ENCODE data around the gene GRB14. TPM values are rescaled to one million over a fixed set of nuclear protein-coding genes. Genes with fewer than 3 reads are reported as not detected.
"Not testable (repeated sequence)": the region's sequence is repeated elsewhere in the genome, so short reads cannot be mapped to it uniquely, and the experiment has no call there.

The GRB14 gene
- total RNA-seq, 1 donor from 2014 or later = 39.3 TPM

DNA sequence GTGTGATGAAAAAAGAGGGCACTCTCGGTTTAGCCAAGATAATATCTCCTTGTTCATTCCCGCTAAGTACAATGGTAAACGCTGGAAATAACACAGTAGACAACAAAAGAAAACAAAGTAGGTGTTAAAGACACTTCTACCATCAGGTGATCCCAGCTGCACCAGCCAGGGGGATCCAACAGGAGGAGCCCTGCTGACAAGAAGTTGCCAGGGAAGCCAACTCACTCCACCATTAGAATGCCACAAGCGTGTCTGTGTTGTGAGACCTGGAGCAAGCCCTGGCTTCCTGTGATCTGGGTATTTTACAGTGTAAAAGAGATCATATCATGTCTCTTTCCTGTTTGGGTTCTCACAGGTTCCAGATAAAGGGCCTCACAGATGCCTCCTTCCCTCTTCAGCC is 117.0 kb downstream of the GRB14 start:
- DNase-seq (ENCODE audit: low spot score) = no peak
- ATAC-seq = peak; percentile 71

DNA sequence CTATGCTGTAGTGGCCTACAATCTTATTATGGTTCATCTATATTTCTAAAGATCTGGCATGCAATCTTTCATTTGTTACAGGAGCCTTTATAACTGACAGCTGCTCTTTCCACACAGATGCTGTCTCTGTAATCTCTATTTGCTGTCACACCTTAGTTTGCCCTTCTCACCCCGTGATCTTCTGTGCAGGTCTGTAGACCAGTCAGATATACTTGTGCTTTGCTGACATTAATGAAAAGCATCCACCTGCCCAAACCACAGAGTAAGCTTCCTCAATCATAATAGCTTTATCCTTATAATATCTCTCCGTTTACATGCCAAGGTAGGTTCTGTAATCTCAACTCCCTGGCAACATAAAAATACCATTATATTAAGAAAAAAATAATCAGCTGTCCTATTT is 122.4 kb downstream of the GRB14 start:
- ATAC-seq = peak; percentile 43
- no peak for DNase-seq (ENCODE audit: low spot score)

DNA sequence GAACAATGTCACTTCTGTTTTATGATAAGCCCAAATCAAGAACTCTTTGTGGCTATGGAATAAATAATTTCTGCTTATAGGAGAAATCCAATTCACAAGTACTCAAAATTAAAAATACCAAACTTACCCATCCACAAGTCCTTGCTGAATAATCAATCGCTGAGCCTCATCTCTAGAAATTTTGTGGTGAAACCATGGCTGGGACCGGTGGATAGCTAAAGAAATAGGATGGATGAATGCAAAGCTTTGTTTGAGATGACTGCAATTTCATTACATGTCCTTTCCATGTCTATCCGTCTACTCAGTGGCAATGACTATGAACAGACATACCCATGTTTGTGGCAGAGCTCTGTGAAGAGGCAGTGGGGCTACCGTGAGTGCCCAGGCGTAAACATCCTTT is 124.4 kb downstream of the GRB14 start:
- no peak for DNase-seq (ENCODE audit: low spot score)
- ATAC-seq = no peak

DNA sequence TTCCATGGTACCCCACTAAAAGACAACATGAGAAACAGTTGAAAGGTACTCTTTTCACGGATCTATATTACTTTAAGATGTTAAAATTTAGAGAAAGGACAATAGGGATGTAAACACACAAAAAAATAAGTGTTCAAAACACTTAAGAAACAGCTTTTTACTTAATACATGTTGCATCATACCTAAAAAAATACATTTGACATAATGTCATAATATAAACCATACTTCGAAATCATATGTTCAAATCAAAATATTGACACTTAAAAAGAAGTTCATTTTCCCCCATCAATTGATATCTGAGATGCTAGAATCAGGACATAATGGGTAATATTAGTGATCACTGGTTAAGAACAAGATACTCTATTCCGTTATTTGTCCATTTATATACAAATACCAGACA is 124.9 kb downstream of the GRB14 start:
- ATAC-seq (no peak), DNase-seq (ENCODE audit: low spot score) (no peak)

DNA sequence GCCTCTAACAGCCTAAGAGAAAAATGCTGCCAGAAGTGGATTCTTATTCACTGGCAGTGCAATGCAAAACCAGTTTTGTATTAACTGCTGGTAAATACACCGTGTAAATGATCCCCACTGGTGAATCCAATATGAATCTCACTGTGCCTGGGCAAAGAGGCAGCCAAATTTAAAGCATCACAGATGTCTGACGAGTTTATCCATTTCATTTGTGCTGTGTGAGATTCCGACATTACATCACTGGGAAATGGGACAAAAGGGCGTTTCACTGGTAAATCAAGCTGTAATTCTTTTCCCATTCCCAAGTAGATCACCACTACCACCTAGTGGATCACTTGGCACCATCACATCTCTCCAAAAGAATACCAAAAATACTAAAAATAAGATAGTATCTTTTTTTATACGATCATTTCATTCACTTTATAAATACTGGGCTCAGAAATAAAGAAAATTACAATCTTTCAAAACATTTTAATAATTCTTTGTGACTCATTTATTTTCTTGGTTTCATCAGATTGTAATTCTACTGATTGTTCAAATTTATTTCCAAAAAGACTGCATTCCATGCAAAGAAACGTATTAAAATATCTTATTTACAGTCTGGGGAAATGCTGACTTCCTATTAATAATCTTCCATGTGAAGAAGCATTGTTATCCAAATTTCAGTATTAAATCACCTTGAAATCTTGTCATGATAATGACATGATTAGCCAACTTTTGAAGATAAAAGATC is 125.6 kb downstream of the GRB14 start:
- no peak for DNase-seq (ENCODE audit: low spot score)
- ATAC-seq = peak; percentile 87

DNA sequence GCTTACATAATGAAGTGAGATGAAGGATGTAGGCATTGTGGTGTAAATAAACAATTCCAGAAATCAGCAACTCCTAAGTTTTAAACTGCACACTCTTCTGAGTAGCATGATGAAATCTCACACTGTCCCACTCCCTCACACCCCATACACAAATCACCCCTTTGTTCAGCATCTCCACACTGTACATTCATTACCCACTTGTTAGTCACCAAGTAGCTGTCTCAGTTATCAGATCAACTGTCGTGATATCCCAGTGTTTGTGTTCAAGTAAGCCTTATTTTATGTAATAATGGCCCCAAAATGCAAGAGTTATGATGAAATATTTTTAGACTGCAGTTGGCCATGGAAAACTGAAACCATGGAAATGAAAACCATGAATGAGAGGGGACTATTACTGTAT is 135.7 kb downstream of the GRB14 start:
- no peak for DNase-seq (ENCODE audit: low spot score)
- no peak for ATAC-seq

DNA sequence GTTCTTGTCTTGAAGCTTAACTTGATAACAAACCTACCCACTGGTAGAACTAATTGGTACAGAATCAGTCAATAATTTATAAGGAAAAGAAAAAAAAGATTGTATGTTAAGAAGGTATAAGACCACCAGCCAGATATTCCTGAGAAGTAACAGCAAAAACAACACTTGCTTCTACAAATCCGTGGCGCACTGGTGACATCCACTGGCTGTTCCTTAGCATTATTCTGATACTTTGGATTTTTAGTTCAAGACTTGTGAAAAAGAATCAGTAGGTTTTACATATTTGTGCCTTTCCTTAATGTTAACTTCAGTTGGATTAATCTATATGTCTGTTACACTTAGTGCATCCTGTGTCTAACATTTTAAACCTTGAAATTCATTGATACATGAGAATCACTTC is 141.8 kb downstream of the GRB14 start:
- ATAC-seq (peak; percentile 52), DNase-seq (ENCODE audit: low spot score) (no peak)

DNA sequence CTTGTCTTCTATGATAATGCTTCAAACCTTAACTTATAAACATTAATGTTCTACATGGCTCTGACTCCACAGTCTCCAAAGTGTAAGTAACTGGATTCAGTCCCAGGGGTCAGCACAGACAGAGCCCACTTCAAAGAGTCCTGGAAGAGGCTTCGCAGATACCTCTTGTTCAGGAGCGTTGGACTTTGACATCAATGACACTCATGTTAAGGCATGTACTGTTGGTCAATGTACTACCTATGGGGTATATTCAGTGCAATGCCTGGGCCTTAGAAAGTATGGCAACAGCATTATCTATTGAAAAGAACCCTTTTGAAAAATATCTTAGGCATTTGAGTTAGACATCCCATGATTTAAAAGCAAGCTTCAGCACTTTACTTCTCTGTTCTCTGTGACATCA is 143.1 kb downstream of the GRB14 start:
- no peak for DNase-seq (ENCODE audit: low spot score)
- ATAC-seq = peak; percentile 43

DNA sequence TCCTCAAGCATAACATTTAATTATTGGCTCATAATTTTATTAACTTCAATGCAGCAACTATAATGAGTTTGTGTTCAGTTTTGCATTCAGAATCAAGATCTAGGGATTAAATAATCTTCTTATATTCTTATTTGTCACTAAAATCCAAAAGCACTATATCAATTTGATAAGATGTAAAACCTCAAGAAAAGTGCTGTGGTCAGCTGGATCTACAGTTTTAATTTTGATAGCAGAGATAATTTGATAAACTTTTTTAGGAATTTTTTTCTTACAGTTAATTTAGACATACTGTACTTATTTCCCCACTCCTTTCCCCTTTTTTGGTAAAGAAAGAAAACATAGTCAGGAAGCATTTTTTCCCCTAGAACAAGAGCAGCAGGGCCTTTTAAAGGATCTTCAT is 146.4 kb downstream of the GRB14 start:
- DNase-seq (ENCODE audit: low spot score) (no peak), ATAC-seq (no peak)

DNA sequence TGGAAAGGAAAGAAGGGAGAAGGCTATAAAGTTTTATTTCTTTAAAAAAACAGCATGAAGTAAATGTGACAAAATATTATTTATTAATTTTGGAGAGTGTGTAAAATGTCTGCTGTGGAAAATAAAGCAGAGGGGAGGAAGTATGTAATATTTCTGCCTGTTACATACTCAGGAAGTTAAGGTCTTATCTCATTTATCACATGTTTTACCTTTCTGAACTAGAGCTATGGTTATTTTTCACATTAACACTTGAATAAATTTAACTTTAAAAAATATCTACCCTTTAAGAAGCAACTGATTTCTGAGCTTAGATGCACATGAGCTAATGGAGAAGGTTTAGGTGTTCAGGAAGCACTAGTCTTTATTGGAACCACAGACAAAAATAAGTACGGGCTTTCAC is 148.3 kb downstream of the GRB14 start:
- ATAC-seq = no peak
- no peak for DNase-seq (ENCODE audit: low spot score)

DNA sequence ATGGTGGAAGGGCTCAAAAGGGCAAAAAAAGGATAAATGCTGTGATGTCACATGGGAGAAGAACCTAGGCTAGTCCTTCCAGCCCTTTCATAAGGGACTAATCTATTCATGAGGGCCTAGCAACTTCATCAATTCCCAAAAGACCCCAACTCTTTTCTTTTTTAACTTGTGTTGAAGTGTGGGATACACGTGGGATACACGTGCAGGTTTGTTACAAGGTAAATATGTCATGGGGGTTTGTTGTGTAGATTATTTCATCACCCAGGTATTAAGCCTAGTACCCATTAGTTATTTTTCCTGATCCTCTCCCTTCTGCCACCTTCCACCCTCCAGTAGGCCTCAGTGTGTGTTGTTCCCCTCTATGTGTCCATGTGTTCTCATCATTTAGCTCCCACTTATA is 156.2 kb downstream of the GRB14 start:
- not testable (repeated sequence) for ATAC-seq

DNA sequence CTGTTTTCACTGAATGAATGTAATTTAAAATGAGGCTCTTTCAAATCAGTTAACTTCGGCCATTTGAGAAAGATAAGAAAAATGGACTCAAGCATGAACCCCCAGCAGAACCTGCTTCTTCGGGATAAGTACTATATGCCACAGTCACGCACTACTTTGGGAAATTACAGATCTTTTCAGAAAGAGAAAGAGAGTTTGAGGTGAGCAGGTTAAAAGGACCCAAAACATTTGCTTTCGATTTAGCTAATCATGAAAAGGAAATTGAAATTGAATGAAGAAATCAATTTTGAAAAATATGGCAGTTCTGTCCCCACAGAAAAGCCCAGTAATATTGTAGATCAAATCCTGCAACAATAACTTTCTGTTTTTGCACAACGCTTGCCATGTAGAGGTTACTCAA is 156.9 kb downstream of the GRB14 start:
- no peak for DNase-seq (ENCODE audit: low spot score)
- no peak for ATAC-seq

More for the DNA sequence above, 156.2 kb downstream of the GRB14 start:
- DNase-seq (ENCODE audit: low spot score) = not testable (repeated sequence)

DNA sequence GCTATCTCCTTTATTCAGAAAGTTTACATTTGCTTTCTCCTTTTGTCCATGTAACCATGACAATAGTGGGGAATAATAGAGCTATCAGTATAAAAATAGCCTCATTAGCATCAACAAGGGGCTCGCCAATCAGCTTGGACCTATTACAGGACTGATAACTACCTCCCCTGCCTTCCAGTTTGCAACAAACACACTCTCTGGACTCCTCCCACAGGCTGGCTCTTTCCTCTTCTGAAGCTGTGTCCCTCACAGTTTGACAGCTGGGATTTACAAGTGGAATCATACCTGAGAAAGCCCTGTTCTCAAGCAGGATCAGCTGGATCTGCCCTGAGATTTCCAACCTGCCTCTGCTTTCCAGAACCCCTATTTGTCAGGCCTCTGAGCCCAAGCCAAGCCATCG is 162.5 kb downstream of the GRB14 start:
- DNase-seq (ENCODE audit: low spot score) (no peak), ATAC-seq (no peak)

DNA sequence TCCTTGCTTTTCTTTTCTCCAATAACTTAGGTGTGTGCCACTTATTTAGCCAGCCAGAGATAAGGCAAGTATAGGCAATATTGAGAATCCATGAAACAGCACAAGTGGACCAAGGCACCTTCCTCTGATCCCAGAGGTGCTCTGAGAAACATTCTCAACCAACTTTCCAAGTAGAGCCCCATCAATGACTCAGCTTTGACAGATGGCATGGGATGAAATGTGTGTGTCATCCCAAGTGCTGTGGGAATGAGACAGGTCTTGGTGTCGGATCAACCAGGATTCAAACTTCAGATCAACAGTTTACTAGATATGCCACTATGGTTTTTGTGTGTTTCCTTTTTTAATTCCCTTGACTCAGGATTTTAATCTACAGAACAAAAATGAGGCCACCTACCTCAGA is 164.0 kb downstream of the GRB14 start:
- DNase-seq (ENCODE audit: low spot score) (no peak), ATAC-seq (no peak)

DNA sequence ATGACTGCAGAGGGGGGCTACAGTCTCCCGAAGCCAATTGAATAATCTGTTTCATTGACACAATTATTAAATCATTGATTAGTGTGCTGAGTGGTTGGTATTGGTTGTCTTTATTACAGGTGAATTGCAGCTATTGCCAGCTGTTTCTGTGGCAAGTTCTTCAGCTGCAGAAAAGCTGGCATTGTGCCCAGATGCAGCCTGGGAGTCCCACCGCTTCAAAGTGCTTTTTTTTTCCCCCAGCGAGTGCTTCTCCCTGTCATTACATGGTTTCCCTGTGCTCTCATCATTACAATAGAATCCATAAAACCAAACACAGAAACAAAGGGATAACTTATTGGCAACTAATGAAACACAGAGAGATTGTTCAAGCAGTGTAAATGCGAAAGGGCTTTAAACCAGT is 164.7 kb downstream of the GRB14 start:
- ATAC-seq (no peak), DNase-seq (ENCODE audit: low spot score) (no peak)

DNA sequence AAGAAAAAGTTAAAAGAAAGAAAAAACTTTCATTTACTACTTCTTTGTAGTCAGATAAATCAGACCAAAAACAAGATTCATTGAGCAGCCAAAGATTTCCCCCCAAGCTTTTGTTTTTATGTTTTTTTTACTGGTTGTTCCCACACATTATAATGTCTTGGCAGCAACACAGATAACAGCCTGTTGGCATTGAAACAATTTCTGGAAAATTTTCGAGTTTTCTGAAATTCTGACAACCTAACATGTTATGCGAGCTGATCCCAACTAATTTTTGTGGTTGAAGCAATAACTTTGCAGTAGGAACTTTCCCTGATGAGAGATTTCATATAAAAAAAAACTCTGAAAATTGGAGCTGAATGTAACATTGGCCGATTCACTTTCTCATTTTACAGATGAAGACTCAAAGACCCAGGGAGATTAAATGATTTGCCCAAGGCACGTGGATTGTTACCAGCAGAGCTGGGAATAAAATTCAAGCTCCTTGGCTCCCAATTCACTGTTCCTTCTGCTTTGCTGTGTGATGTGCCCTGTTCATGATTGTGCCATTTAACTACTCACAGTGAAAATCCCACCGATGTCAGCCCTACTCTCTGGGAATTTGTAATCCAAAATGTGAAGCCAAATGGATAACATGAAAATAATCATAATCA is 167.5 kb downstream of the GRB14 start:
- no peak for DNase-seq (ENCODE audit: low spot score)
- no peak for ATAC-seq

DNA sequence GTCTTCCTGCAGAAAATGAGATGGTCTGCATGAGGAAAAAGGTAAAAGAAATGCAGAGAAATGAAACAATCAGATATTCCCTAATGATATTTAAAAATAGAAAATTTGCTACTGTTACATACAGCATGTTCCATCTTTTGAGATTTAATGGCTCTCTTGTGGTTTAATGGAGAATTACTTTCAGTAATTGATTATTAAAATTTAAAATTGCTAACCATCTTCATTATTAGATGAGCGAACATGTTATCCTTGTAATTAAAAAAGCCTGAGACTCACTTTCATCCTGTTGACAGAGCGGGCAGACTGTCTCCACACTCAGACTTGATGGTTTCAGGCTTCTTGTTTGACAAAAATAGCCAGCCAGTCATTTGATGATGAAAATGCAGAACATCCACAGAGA is 171.0 kb downstream of the GRB14 start:
- ATAC-seq (no peak), DNase-seq (ENCODE audit: low spot score) (no peak)

DNA sequence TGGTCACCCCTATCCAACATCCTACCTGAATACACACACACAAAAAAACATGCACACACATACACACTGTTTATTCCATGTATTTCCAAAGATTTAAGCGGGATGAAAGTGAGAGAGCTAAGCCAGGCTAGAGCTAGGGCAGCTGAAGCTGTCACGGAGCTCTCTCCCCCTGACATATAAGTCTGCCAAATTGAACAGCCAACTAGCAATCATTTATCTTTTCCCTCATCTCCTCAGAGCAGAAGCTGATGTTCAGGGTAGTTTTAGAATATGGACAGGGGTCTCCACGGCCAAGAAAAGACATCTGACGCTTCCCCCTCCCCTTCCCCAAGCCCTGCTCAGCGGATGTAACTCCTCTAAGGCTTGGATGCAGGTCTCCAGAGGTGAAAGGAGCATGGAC is 171.6 kb downstream of the GRB14 start:
- no peak for DNase-seq (ENCODE audit: low spot score)
- no peak for ATAC-seq

DNA sequence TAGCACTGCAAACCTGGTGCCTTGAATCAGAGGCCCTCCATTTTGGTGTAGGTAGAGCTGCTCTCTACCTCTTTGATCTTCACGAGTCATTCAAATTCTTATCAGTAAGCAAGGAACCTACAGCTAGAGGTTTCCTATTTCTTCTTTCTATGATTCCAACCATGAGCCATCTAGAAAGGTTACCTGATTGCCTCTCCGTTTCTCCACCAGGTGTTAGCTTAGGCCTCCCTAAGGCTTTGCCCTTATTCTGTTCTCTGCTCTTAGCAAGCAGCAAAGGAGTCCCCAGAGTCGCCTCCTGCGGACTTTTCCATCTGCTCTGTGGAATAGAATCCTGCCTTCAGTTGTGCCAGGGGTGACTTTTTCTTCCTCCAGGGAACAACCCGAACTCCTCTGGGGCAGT is 173.6 kb downstream of the GRB14 start:
- no peak for DNase-seq (ENCODE audit: low spot score)
- ATAC-seq = no peak

Data from left lobe of liver (tissue), 2 donors.